B cell (primary cell): ENCODE data around the gene GPRIN2. TPM values are rescaled to one million over a fixed set of nuclear protein-coding genes. Genes with fewer than 3 reads are reported as not detected.

Experiments
- ATAC-seq: fragments of 200-7000 bp; cut with Tn5 transposase; one replicate; pipeline ENCODE4 v1.10.0; 2021; ENCODE audit warnings: low read depth, mild to moderate bottlenecking, moderate number of reproducible peaks, moderate library complexity
- CTCF ChIA-PET: fragments of 350-600 bp; sonication (Branson Sonifier 250); formaldehyde crosslinking; loops from one replicate; lab custom pipeline; 2021; ENCODE audit warnings: antibody characterized with exemption, inconsistent platforms; lab: Charles Lee
- POLR2A ChIA-PET: fragments of 350-600 bp; sonication (Branson Sonifier 250); formaldehyde crosslinking; loops from one replicate; lab custom pipeline; 2021; ENCODE audit warnings: antibody characterized with exemption; lab: Charles Lee
- DNase-seq: peaks from one replicate; pipeline ENCODE4 v3.0.0; 2013
- H2AFZ ChIP-seq: 2 replicates; pipeline ENCODE4 v1.6.1; 2012; ENCODE audit warnings: mild to moderate bottlenecking, low read depth, low read length; ENCODE audit not compliant: insufficient read depth, poor library complexity, severe bottlenecking
- H3K27ac ChIP-seq, 2 donors: 1 replicate in 1 of 2; 2 replicates in 1 of 2; pipeline ENCODE4 v1.5.1; 2012 to 2013; ENCODE audit warnings: low read length in 2 of 2, mild to moderate bottlenecking in 2 of 2, moderate library complexity in 1 of 2
- H3K27me3 ChIP-seq, 4 experiments: fragments of 200-600 bp in 1 of 4; sonication (generic) in 1 of 4; replicated peaks in 1 of 4; 1 replicate in 2 of 4; 2 replicates in 2 of 4; pipeline versions ENCODE4 v1.6.1 to v1.7.0; 2013 to 2016; ENCODE audit warnings: low read length in 3 of 4, mild to moderate bottlenecking in 2 of 4, mixed read lengths in 1 of 4, moderate library complexity in 1 of 4; ENCODE audit not compliant: insufficient read depth in 4 of 4, control insufficient read depth in 3 of 4; ENCODE audit errors: control extremely low read depth in 1 of 4
- H3K36me3 ChIP-seq, 2 experiments: replicated peaks in 1 of 2; 1 replicate in 1 of 2; 2 replicates in 1 of 2; pipeline versions ENCODE4 v1.6.1 to v1.7.1; 2013; ENCODE audit warnings: low read length in 1 of 2; ENCODE audit not compliant: insufficient read depth in 2 of 2, control insufficient read depth in 1 of 2; ENCODE audit errors: control extremely low read depth in 1 of 2, extremely low read depth in 1 of 2
- H3K4me1 ChIP-seq, 2 donors: fragments of 200-600 bp in 1 of 2; sonication (generic) in 1 of 2; 1 replicate in 1 of 2; 2 replicates in 1 of 2; pipeline versions ENCODE4 v1.5.1 to v1.6.1; 2013 to 2017; ENCODE audit warnings: low read length in 2 of 2; ENCODE audit not compliant: control insufficient read depth in 2 of 2, insufficient read depth in 2 of 2
- H3K4me2 ChIP-seq: replicated peaks from 2 replicates; pipeline ENCODE3; 2012; ENCODE audit warnings: mild to moderate bottlenecking, low read depth, low read length; ENCODE audit not compliant: poor library complexity, severe bottlenecking
- H3K4me3 ChIP-seq, 5 experiments: fragments of 200-600 bp in 1 of 5; sonication (generic) in 1 of 5; 1 replicate in 3 of 5; 2 replicates in 2 of 5; pipeline versions ENCODE4 v1.5.1 to v1.7.0; 2011 to 2016; ENCODE audit warnings: low read length in 4 of 5, mild to moderate bottlenecking in 4 of 5, low read depth in 2 of 5, control low read depth in 1 of 5, moderate library complexity in 1 of 5; ENCODE audit not compliant: insufficient read depth in 1 of 5; ENCODE audit errors: control extremely low read depth in 1 of 5, extremely low read depth in 1 of 5
- H3K79me2 ChIP-seq: fragments of 200-600 bp; sonication (generic); one replicate; pipeline ENCODE4 v1.6.0; 2016; ENCODE audit warnings: low read length; ENCODE audit not compliant: control insufficient read depth, insufficient read depth
- H3K9ac ChIP-seq: fragments of 200-600 bp; sonication (generic); 2 replicates; pipeline ENCODE4 v1.6.1; 2017; ENCODE audit warnings: mild to moderate bottlenecking, low read length, moderate library complexity
- H3K9me3 ChIP-seq, 3 donors: one replicate each; pipeline versions ENCODE4 v1.6.1 to v1.7.1; 2013; ENCODE audit warnings: low read length in 2 of 3; ENCODE audit not compliant: control insufficient read depth in 2 of 3, insufficient read depth in 1 of 3; ENCODE audit errors: control extremely low read depth in 1 of 3
- H4K20me1 ChIP-seq: 2 replicates; pipeline ENCODE4 v1.6.0; 2012; ENCODE audit warnings: mild to moderate bottlenecking, low read length; ENCODE audit not compliant: insufficient read depth, control insufficient read depth, poor library complexity, severe bottlenecking
- H3K27ac Mint-ChIP-seq: one replicate; pipeline ENCODE4 v1.8.0; 2021; ENCODE audit warnings: mixed read lengths
- H3K27me3 Mint-ChIP-seq: one replicate; pipeline ENCODE4 v1.8.0; 2021; ENCODE audit warnings: mixed read lengths
- H3K4me1 Mint-ChIP-seq: one replicate; pipeline ENCODE4 v1.8.0; 2021; ENCODE audit warnings: mixed read lengths
- H3K4me3 Mint-ChIP-seq: one replicate; pipeline ENCODE4 v1.8.0; 2021; ENCODE audit warnings: mixed read lengths
- H3K9me3 Mint-ChIP-seq: one replicate; pipeline ENCODE4 v1.8.0; 2022; ENCODE audit warnings: mixed read lengths; ENCODE audit not compliant: insufficient read depth
- CTCF ChIP-seq: fragments of 200-600 bp; IDR thresholded peaks from one replicate; pipeline ENCODE4 v1.8.0; 2022; ENCODE audit warnings: antibody characterized with exemption, mild to moderate bottlenecking
- EZH2 ChIP-seq: IDR thresholded peaks from 2 replicates; pipeline ENCODE4 v1.6.1; 2012; ENCODE audit warnings: borderline replicate concordance, low read depth, mild to moderate bottlenecking, moderate library complexity, low read length; ENCODE audit not compliant: insufficient read depth, poor library complexity, severe bottlenecking
- WGBS: methylation state at CpG from one replicate; pipeline ENCODE4 v1.1.5; 2013; ENCODE audit warnings: missing lambda C conversion rate; ENCODE audit not compliant: insufficient coverage; 5-methylcytosine and 5-hydroxymethylcytosine counted together
- intact Hi-C: fragments of 100-400 bp; cut with micrococcal nuclease; formaldehyde crosslinking; loops from one replicate; pipeline ENCODE4 v1.10.0; 2022
- polyA plus RNA-seq: library from polyadenylated mRNA; depleted of rRNA; stranded (reverse); fragments of >200 nt; gene quantifications from 2 replicates; pipeline ENCODE4 v1.2.3, GENCODE V29; 2012
- total RNA-seq, 2 donors: library from RNA; stranded (reverse); fragments of 120-200 nt in 1 of 2; gene quantifications; 1 replicate in 1 of 2; 2 replicates in 1 of 2; pipeline versions ENCODE4 v1.2.3 to v1.2.4, GENCODE V29; 2013 to 2022

GPRIN2 gene
- total and polyA plus RNA-seq, 2 donors (not counting 1 experiment from before 2014, with no cell fraction given), result not detected

- H3K9ac ChIP-seq, result no peak overlapping the region
- intact Hi-C loops, result no loop called here
- no peak for ATAC-seq
- H3K9me3 Mint-ChIP-seq, result no peaks in the 10 kb centered on the region
- no peaks in the 10 kb centered on the region for H3K36me3 ChIP-seq
- WGBS, result 85% methylated on average over 5 of the region's 5 CpGs
- H3K4me3 ChIP-seq, result no peak overlapping the region
- DNase-seq, result no peak
- H3K4me1 ChIP-seq, result no peaks in the 10 kb centered on the region
- H3K27ac ChIP-seq, result no peak overlapping the region
- TF ChIP-seq CTCF (no peak), EZH2 (no peak)
- CTCF ChIA-PET, result no interaction called here
- H3K4me2 ChIP-seq, result no peak overlapping the region
- H3K79me2 ChIP-seq, result no peaks in the 10 kb centered on the region
- no peaks in the 10 kb centered on the region for H3K9me3 ChIP-seq
- H4K20me1 ChIP-seq, result no peaks in the 10 kb centered on the region
- no peaks in the 10 kb centered on the region for H3K27me3 Mint-ChIP-seq
- POLR2A ChIA-PET, result no interaction called here
- no peak overlapping the region for H3K4me3 Mint-ChIP-seq
- H3K27ac Mint-ChIP-seq, result no peak overlapping the region
- no peaks in the 10 kb centered on the region for H3K27me3 ChIP-seq
- H2AFZ ChIP-seq, result no peak overlapping the region
- no peaks in the 10 kb centered on the region for H3K4me1 Mint-ChIP-seq
Measured at GRCh38 chr10:46525177-46525823, 31.2 kb downstream of the GPRIN2 start.

- H4K20me1 ChIP-seq, result no peaks in the 10 kb centered on the region
- intact Hi-C loops, result no loop called here
- ChIA-PET POLR2A (no interaction called here), CTCF (no interaction called here)
- no peaks in the 10 kb centered on the region for H3K9me3 ChIP-seq
- no peak overlapping the region for H2AFZ ChIP-seq
- no peaks in the 10 kb centered on the region for H3K27me3 ChIP-seq
- no peak overlapping the region for H3K27ac ChIP-seq
- no peaks in the 10 kb centered on the region for H3K27me3 Mint-ChIP-seq
- TF ChIP-seq EZH2 (no peak), CTCF (no peak)
- H3K36me3 ChIP-seq, result no peaks in the 10 kb centered on the region
- H3K9ac ChIP-seq, result no peak overlapping the region
- DNase-seq, result no peak
- 92% methylated on average over 10 of the region's 14 CpGs for WGBS
- H3K4me3 Mint-ChIP-seq, result no peak overlapping the region
- no peak overlapping the region for H3K27ac Mint-ChIP-seq
- no peaks in the 10 kb centered on the region for H3K4me1 ChIP-seq
- no peak overlapping the region for H3K4me2 ChIP-seq
- H3K79me2 ChIP-seq, result no peaks in the 10 kb centered on the region
- H3K4me3 ChIP-seq, result no peak overlapping the region
- ATAC-seq, result no peak
- no peaks in the 10 kb centered on the region for H3K4me1 Mint-ChIP-seq
- no peaks in the 10 kb centered on the region for H3K9me3 Mint-ChIP-seq
Measured at GRCh38 chr10:46524472-46525176, 31.8 kb downstream of the GPRIN2 start.
